ENCODE data around the gene NHLRC4. TPM values are rescaled to one million over a fixed set of nuclear protein-coding genes. Genes with fewer than 3 reads are reported as not detected.
A peak's percentile ranks its signal among the peaks of the same experiment; 100 is the strongest.

NHLRC4 gene
- polyA plus RNA-seq, 2 of the 4 experiments (the other 2 are of a cell fraction) = 0.03 to 0.09 TPM

DNA sequence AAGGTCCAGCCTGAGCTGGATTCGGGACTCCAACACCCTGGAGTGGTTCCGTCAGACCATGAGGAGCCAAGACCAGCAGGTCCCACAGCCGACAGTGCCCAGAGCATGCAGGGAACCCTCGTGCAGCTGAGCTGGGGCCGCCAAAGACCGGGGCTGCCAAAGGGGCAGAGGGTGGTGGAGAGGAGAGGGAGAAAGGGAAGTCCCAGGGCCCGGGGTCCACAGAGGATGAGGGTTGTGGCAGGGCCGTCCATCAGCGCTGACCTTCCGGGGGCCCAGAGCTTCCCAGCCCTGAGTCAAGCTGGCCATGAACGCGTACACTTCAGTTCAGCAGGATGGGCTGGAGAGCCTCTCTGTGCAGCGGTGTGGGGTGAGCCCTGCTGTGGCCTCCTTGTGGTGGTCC is 46.0 kb upstream of the NHLRC4 start:
- CTCF ChIA-PET = interaction anchor here (1.0 kb wide), 1 partner anchor 37 kb away, joined by 3 read pairs; no protein-coding TSS in a partner anchor
- ATAC-seq = no peak

DNA sequence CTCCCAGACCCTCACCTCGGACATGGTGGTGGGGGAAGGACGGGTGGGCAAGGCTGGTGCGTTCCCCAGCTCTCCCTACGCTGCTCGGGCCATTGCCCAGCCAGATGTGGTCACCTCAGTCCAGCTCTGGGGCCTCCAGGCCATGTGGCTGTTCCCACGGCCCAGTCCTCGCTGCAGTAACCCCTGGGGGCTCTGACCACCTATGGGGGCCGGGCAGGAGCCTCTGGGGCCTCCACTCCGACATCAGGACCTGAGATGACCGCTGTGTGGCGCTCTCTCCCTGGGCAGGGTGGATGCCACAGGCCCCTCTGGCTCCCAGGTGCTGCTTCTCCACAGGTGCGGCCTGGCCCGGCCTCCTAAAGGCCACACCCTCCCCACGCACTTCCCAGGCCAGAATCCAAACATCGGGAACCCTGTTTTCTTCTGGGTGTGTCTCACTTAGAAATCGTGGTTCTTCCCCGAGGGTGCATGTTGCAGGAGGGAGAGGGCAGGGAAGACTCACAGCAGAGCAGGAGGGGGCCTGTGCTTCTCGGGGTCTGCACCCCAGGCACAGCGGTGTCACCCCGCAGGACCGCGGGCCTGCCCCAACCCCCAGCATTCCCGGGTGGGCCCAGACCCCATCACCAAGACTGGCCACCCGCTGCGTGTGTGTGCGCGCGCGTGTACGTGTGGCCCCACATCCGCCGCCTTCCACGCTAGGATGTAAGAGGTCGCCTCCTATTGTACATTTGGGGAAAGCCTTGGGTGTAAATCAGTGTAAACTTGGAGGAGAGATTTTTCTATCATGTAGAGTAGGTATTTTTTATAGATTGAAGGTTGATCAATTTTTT is 45.2 kb upstream of the NHLRC4 start:
- peaks cover 17% of the 10 kb centered on the region for H3K4me1 ChIP-seq
- DNase-seq (ENCODE audit: low read depth in 1 of 2, low spot score in 1 of 2) (no peak), FAIRE-seq (no peak), ATAC-seq (no peak)
- H3K27ac ChIP-seq = no peak overlapping the region
- WGBS (ENCODE audit: missing lambda C conversion rate) = 86% methylated on average over 34 of the region's 34 CpGs
- POLR2A ChIA-PET = no interaction called here
- H3K9me3 ChIP-seq = no peaks in the 10 kb centered on the region
- H3K4me3 ChIP-seq = no peak overlapping the region
- TF ChIP-seq ZSCAN20 (CRISPR knock-in tag; IDR thresholded peaks at IDR 0.05) (no peak), HOXB13 (CRISPR knock-in tag; IDR thresholded peaks at IDR 0.05; ENCODE audit: low read depth) (no peak), PHF8 (IDR thresholded peaks at IDR 0.05; ENCODE audit: borderline replicate concordance, low read depth) (no peak), POLR2A (IDR thresholded peaks at IDR 0.05; ENCODE audit: low read length) (peak; percentile 33), CEBPB (IDR thresholded peaks at IDR 0.05) (no peak), CBX8 (IDR thresholded peaks at IDR 0.05) (no peak)
- no peak overlapping the region for H3K4me2 ChIP-seq
- CTCF ChIA-PET = interaction anchor here (1.0 kb wide), 1 partner anchor 36 kb away, joined by 3 read pairs; no protein-coding TSS in a partner anchor

More for the DNA sequence above, 46.0 kb upstream of the NHLRC4 start:
- TF ChIP-seq HOXA7 (CRISPR knock-in tag; IDR thresholded peaks at IDR 0.05) = no peak
- TF ChIP-seq EP300 (IDR thresholded peaks at IDR 0.05) = no peak
- TF ChIP-seq ZFP36 (IDR thresholded peaks at IDR 0.05; ENCODE audit: borderline replicate concordance, partially characterized antibody) = no peak
- TF ChIP-seq RFX5 (IDR thresholded peaks at IDR 0.05) = no peak
- TF ChIP-seq KDM5A (IDR thresholded peaks at IDR 0.05) = no peak
- TF ChIP-seq ESRRA (IDR thresholded peaks at IDR 0.05; ENCODE audit: borderline replicate concordance, low read length) = no peak
- no peak for TF ChIP-seq HDAC2 (IDR thresholded peaks at IDR 0.05)
- TF ChIP-seq GATA3 (IDR thresholded peaks at IDR 0.05; ENCODE audit: borderline replicate concordance) = no peak
- no peak for TF ChIP-seq RARB (CRISPR knock-in tag; IDR thresholded peaks at IDR 0.05)
- TF ChIP-seq POLR2AphosphoS2 (conservative IDR thresholded peaks at IDR 0.05; ENCODE audit: low read length) = no peak
- TF ChIP-seq TP53 (CRISPR knock-in tag; IDR thresholded peaks at IDR 0.05) = no peak
- TF ChIP-seq HOXB5 (CRISPR knock-in tag; IDR thresholded peaks at IDR 0.05) = no peak
- TF ChIP-seq CBX2 (IDR thresholded peaks at IDR 0.05; ENCODE audit: borderline replicate concordance, low read depth) = no peak
- TF ChIP-seq, protein P1, sequence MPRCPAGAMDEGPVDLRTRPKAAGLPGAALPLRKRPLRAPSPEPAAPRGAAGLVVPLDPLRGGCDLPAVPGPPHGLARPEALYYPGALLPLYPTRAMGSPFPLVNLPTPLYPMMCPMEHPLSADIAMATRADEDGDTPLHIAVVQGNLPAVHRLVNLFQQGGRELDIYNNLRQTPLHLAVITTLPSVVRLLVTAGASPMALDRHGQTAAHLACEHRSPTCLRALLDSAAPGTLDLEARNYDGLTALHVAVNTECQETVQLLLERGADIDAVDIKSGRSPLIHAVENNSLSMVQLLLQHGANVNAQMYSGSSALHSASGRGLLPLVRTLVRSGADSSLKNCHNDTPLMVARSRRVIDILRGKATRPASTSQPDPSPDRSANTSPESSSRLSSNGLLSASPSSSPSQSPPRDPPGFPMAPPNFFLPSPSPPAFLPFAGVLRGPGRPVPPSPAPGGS (IDR thresholded peaks at IDR 0.05) = no peak
- TF ChIP-seq, protein P2, sequence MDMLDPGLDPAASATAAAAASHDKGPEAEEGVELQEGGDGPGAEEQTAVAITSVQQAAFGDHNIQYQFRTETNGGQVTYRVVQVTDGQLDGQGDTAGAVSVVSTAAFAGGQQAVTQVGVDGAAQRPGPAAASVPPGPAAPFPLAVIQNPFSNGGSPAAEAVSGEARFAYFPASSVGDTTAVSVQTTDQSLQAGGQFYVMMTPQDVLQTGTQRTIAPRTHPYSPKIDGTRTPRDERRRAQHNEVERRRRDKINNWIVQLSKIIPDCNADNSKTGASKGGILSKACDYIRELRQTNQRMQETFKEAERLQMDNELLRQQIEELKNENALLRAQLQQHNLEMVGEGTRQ (IDR thresholded peaks at IDR 0.05) = no peak
- no peak for TF ChIP-seq PHF8 (IDR thresholded peaks at IDR 0.05; ENCODE audit: borderline replicate concordance, low read depth)
- TF ChIP-seq, protein P3, sequence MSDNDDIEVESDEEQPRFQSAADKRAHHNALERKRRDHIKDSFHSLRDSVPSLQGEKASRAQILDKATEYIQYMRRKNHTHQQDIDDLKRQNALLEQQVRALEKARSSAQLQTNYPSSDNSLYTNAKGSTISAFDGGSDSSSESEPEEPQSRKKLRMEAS (IDR thresholded peaks at IDR 0.05) = no peak
- TF ChIP-seq, protein P4, sequence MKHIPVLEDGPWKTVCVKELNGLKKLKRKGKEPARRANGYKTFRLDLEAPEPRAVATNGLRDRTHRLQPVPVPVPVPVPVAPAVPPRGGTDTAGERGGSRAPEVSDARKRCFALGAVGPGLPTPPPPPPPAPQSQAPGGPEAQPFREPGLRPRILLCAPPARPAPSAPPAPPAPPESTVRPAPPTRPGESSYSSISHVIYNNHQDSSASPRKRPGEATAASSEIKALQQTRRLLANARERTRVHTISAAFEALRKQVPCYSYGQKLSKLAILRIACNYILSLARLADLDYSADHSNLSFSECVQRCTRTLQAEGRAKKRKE (CRISPR knock-in tag; IDR thresholded peaks at IDR 0.05; ENCODE audit: low read depth) = no peak
- TF ChIP-seq, protein P5, sequence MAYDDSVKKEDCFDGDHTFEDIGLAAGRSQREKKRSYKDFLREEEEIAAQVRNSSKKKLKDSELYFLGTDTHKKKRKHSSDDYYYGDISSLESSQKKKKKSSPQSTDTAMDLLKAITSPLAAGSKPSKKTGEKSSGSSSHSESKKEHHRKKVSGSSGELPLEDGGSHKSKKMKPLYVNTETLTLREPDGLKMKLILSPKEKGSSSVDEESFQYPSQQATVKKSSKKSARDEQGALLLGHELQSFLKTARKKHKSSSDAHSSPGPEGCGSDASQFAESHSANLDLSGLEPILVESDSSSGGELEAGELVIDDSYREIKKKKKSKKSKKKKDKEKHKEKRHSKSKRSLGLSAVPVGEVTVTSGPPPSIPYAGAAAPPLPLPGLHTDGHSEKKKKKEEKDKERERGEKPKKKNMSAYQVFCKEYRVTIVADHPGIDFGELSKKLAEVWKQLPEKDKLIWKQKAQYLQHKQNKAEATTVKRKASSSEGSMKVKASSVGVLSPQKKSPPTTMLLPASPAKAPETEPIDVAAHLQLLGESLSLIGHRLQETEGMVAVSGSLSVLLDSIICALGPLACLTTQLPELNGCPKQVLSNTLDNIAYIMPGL (CRISPR knock-in tag; IDR thresholded peaks at IDR 0.05; ENCODE audit: borderline replicate concordance) = no peak
- no peak overlapping the region for H3K27ac ChIP-seq
- H3K9me3 ChIP-seq = no peaks in the 10 kb centered on the region
- H3K4me1 ChIP-seq = peaks cover 11% of the 10 kb centered on the region
- no peak overlapping the region for H3K4me2 ChIP-seq
- H3K4me3 ChIP-seq = no peak overlapping the region
- WGBS (ENCODE audit: missing lambda C conversion rate) = 96% methylated on average over 13 of the region's 13 CpGs
- no peak for FAIRE-seq
- POLR2A ChIA-PET = no interaction called here
- DNase-seq (ENCODE audit: low read depth in 1 of 2, low spot score in 1 of 2) = no peak
